Thyroid gland (tissue), 4 donors: ENCODE data around the gene COG3. TPM values are rescaled to one million over a fixed set of nuclear protein-coding genes. Genes with fewer than 3 reads are reported as not detected.
"Not testable (repeated sequence)": the region's sequence is repeated elsewhere in the genome, so short reads cannot be mapped to it uniquely, and the experiment has no call there.

ENCODE experiments used
- DNase-seq, 2 donors: peaks; one replicate each; pipeline ENCODE4 v3.0.0-alpha.2; 2019
- H3K27ac ChIP-seq, 3 donors: fragments of 200-600 bp; sonication (generic); 1 replicate in 2 of 3; 2 replicates in 1 of 3; pipeline ENCODE4 v1.5.1; 2016 to 2019; ENCODE audit warnings: mild to moderate bottlenecking in 1 of 3, moderate library complexity in 1 of 3
- H3K27me3 ChIP-seq: fragments of 200-600 bp; sonication (generic); one replicate; pipeline ENCODE4 v1.5.1; 2019
- H3K36me3 ChIP-seq, 2 donors: fragments of 200-600 bp; sonication (generic); one replicate each; pipeline ENCODE4 v1.5.1; 2016 to 2019
- H3K4me1 ChIP-seq, 2 donors: fragments of 200-600 bp; sonication (generic); one replicate each; pipeline ENCODE4 v1.5.1; 2017 to 2019
- H3K4me3 ChIP-seq, 3 donors: fragments of 200-600 bp; sonication (generic); replicated peaks in 1 of 3; 1 replicate in 2 of 3; 2 replicates in 1 of 3; pipeline ENCODE4 v1.5.1; 2016; ENCODE audit warnings: mild to moderate bottlenecking in 1 of 3
- H3K9me3 ChIP-seq: fragments of 200-600 bp; sonication (generic); one replicate; pipeline ENCODE4 v1.5.1; 2017
- POLR2A ChIP-seq, 2 donors: fragments of 450-650 bp; IDR thresholded peaks; one replicate each; pipeline ENCODE4 v1.6.1; 2017; ENCODE audit warnings: antibody characterized with exemption in 2 of 2, mild to moderate bottlenecking in 2 of 2, moderate library complexity in 1 of 2
- WGBS, 2 donors: methylation state at CpG; one replicate each; pipeline ENCODE4 v1.1.5; 2017; 5-methylcytosine and 5-hydroxymethylcytosine counted together
- intact Hi-C: fragments of 100-400 bp; cut with DNase I; formaldehyde crosslinking; loops from one replicate; pipeline ENCODE4 v1.15.1; 2023
- total RNA-seq, 4 donors: library from RNA; depleted of rRNA; stranded (reverse); fragments of >200 nt; gene quantifications; one replicate each; pipeline ENCODE4 v1.2.3, GENCODE V29; 2016
- TF ChIP-seq, protein P1 (sequence below), 6 experiments: fragments of 200-600 bp in 3 of 6; fragments of 450-650 bp in 3 of 6; sonication (generic) in 3 of 6; IDR thresholded peaks; one replicate each; pipeline ENCODE4 v1.5.1; 2016 to 2019; ENCODE audit warnings: antibody characterized with exemption in 6 of 6, mild to moderate bottlenecking in 2 of 6, inconsistent platforms in 1 of 6, moderate library complexity in 1 of 6

Gene COG3, protein sequence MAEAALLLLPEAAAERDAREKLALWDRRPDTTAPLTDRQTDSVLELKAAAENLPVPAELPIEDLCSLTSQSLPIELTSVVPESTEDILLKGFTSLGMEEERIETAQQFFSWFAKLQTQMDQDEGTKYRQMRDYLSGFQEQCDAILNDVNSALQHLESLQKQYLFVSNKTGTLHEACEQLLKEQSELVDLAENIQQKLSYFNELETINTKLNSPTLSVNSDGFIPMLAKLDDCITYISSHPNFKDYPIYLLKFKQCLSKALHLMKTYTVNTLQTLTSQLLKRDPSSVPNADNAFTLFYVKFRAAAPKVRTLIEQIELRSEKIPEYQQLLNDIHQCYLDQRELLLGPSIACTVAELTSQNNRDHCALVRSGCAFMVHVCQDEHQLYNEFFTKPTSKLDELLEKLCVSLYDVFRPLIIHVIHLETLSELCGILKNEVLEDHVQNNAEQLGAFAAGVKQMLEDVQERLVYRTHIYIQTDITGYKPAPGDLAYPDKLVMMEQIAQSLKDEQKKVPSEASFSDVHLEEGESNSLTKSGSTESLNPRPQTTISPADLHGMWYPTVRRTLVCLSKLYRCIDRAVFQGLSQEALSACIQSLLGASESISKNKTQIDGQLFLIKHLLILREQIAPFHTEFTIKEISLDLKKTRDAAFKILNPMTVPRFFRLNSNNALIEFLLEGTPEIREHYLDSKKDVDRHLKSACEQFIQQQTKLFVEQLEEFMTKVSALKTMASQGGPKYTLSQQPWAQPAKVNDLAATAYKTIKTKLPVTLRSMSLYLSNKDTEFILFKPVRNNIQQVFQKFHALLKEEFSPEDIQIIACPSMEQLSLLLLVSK
- total RNA-seq, result 10 to 100 TPM; 35.9 to 56.0 (median 45.0) TPM

DNA sequence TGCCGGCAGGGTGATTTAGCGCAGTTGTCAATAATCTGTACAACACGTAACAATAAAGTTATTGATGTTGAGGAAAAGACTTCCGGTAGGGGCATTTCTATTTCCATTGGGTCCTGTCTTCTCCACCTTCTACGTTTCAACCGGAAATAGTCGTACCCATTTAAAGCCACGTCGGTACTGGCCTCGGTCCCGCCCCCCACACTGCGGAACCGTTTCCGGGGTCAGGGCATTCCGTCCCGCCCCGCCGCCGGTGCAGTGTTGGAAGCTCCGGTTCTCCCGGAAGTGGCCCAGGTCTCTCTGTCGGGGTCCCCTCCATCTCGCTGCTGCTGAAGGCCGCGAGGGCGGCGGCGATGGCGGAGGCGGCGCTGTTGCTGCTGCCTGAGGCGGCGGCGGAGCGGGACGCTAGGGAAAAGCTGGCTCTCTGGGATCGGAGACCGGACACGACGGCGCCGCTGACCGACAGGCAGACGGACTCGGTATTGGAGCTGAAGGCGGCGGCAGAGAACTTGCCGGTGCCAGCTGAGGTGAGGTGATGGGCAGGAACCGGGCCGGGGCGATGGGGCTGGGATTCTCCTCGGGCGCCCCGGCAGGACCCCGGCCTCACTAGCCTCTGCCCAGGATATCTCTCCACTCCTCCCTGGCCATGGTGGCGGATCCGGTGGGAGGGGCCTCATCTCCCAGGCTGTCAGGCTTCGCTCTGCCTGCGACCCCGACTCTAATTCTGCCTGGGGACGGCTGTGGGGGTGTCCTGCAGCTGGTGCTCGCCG lies at the start of gene COG3:
TSS of gene COG3 (plus strand) at position 253 of the 767 bp plus-strand sequence. CDS start at position 351, 98 bp downstream.
- H3K4me1 ChIP-seq, result peaks cover 26 to 28% of the 10 kb centered on the region in 2 donors
- 1 to 2% methylated on average over 14 to 21 of the region's 63 CpGs for WGBS, 2 donors
- H3K27ac ChIP-seq, result peak within 1 kb of the TSS; percentile 78 to 89 (median 84)
- no peaks in the 10 kb centered on the region for H3K27me3 ChIP-seq
- TF ChIP-seq, protein P1, sequence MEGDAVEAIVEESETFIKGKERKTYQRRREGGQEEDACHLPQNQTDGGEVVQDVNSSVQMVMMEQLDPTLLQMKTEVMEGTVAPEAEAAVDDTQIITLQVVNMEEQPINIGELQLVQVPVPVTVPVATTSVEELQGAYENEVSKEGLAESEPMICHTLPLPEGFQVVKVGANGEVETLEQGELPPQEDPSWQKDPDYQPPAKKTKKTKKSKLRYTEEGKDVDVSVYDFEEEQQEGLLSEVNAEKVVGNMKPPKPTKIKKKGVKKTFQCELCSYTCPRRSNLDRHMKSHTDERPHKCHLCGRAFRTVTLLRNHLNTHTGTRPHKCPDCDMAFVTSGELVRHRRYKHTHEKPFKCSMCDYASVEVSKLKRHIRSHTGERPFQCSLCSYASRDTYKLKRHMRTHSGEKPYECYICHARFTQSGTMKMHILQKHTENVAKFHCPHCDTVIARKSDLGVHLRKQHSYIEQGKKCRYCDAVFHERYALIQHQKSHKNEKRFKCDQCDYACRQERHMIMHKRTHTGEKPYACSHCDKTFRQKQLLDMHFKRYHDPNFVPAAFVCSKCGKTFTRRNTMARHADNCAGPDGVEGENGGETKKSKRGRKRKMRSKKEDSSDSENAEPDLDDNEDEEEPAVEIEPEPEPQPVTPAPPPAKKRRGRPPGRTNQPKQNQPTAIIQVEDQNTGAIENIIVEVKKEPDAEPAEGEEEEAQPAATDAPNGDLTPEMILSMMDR (IDR thresholded peaks at IDR 0.05), result peak in 1 of 6 experiments; percentile 69
- TF ChIP-seq POLR2A (IDR thresholded peaks at IDR 0.05), result peak in 1 of 2 donors; percentile 70
- DNase-seq, result peak; percentile 95
- H3K4me3 ChIP-seq, result peak within 1 kb of the TSS; percentile 74 to 98 (median 97)
- intact Hi-C loops, result loop anchor here (2.0 to 10.0 kb wide), 3 partner anchors 46 to 120 kb away; partner anchors contain the start of genes SLC25A30 and TPT1
- H3K36me3 ChIP-seq, result no peaks in the 10 kb centered on the region
- no peaks in the 10 kb centered on the region for H3K9me3 ChIP-seq

DNA sequence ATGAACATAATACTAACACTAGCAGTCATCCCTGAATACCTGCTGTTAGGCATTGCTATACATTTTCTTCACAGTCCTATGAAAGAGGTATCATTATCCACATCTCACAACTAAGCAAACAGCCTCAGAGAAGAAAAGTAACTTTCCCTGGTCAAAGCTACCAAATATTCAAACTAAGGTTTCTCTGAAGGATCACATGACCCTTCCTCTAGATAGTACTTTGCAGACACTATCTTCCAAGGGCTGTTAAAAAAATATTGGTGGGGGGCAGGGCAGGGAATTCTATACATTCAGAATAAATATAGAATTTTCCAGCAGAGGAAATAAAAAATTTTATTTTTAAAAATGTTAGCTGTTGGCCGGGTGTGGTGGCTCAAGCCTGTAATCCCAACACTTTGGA lies 49.6 kb upstream of the COG3 start:
- no peaks in the 10 kb centered on the region for H3K36me3 ChIP-seq
- H3K4me1 ChIP-seq, result peaks cover 21 to 23% of the 10 kb centered on the region in 2 donors
- no peaks in the 10 kb centered on the region for H3K9me3 ChIP-seq
- TF ChIP-seq, protein P1 (IDR thresholded peaks at IDR 0.05), result no peak
- TF ChIP-seq POLR2A (IDR thresholded peaks at IDR 0.05), result no peak
- peak overlapping the region; percentile 12 to 73 (median 68) for H3K27ac ChIP-seq
- no peak overlapping the region for H3K4me3 ChIP-seq
- 79 to 81% methylated on average over 1 of the region's 1 CpG for WGBS, 2 donors
- DNase-seq, result no peak
- H3K27me3 ChIP-seq, result no peaks in the 10 kb centered on the region
- intact Hi-C loops, result loop anchor here (10.0 kb wide), 1 partner anchor 70 kb away; the partner anchor contains the start of gene TPT1

DNA sequence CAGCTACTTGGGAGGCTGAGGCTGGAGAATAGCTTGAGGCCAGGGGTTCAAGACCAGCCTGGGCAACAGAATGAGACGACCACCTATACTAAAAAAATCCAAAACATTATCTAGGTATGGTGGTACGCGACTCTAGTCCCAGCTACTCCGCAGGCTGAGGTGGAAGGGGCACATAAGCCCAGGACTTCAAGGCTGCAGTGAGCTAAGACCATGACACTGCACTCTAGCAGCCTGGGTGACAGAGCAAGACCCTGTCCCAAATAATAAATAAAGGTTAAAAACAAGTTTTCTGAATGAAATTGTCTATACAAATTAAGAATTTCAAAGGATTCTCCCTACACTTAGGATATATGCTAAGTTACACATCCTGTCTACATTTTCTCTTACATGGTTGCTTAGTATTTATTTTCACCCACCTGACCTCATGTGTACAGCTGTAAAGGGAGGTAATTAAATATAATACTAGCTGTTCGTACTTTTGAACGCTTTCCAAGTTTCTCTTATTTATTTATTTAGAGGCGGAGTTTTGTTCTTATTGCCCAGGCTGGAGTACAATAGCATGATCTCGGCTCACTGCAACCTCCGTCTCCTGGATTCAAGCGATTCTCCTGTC lies 48.1 kb upstream of the COG3 start:
- intact Hi-C loops, result loop anchor here (10.0 kb wide), 1 partner anchor 72 kb away; the partner anchor contains the start of gene TPT1
- no peak for DNase-seq
- Histone ChIP-seq H3K27me3 (no peaks in the 10 kb centered on the region), H3K27ac (peak overlapping the region in 2 of 3 donors; percentile 90 to 94), H3K4me1 (peaks cover 21 to 23% of the 10 kb centered on the region in 2 donors), H3K9me3 (no peaks in the 10 kb centered on the region), H3K4me3 (peak overlapping the region in 1 of 3 donors; percentile 62), H3K36me3 (no peaks in the 10 kb centered on the region)
- WGBS, 2 donors, result 70 to 76% methylated on average over 10 of the region's 10 CpGs
- TF ChIP-seq, protein P1 (IDR thresholded peaks at IDR 0.05), result no peak
- no peak for TF ChIP-seq POLR2A (IDR thresholded peaks at IDR 0.05)

DNA sequence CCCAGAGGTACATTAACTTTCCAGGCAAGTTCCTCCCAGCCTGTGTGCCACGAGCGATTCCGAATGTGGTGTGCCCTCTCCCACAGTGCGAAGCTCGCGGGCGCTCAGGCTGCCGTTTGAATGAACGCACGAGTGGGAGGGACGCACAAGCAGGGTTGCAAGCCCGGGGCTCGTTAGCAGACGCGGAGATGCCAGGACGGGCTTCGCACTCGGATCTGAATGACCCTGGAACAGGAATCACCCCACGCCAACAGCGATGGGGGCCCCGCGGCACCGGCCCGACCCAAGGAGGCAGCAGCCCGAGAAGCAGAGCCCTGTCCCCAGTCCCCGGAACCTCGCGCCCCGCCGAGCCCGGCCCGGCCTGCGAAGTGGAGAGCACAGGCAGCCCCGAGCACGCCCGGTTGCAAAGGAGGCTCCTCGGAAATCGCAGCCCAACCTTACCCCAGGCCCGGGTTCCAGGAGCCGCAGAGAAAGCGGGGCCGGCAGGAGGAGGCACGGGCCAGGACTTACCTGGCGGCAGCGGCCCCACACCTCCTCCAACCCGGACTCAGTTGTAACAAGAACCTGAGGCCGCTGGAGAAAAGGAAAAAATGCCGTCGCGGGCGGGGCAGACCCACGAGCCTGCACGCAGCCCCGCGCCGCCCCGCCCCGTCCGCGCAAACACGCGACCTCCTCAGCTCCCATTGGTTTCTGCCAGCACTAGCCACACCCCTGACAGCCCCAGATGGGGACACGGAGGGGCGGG lies 46.8 kb upstream of the COG3 start, which contains the start of gene SLC25A30:
TSS of gene SLC25A30 (minus strand) at position 584 of the 745 bp plus-strand sequence. CDS start 6,948 bp downstream, outside the sequence.
- Histone ChIP-seq H3K36me3 (no peaks in the 10 kb centered on the region), H3K9me3 (no peaks in the 10 kb centered on the region), H3K4me3 (peak within 1 kb of the TSS; percentile 31 to 62 (median 36)), H3K27ac (peak within 1 kb of the TSS; percentile 87 to 94 (median 90)), H3K27me3 (no peaks in the 10 kb centered on the region), H3K4me1 (peaks cover 18 to 21% of the 10 kb centered on the region in 2 donors)
- intact Hi-C loops, result loop anchor here (2.0 to 10.0 kb wide), 2 partner anchors 47 to 73 kb away; partner anchors contain the start of genes COG3 and TPT1
- WGBS, 2 donors, result 0 to 2% methylated on average over 16 to 26 of the region's 64 CpGs
- DNase-seq, result peak; percentile 98 to 99
- TF ChIP-seq, protein P1 (IDR thresholded peaks at IDR 0.05), result no peak
- TF ChIP-seq POLR2A (IDR thresholded peaks at IDR 0.05), result peak in 1 of 2 donors; percentile 92

DNA sequence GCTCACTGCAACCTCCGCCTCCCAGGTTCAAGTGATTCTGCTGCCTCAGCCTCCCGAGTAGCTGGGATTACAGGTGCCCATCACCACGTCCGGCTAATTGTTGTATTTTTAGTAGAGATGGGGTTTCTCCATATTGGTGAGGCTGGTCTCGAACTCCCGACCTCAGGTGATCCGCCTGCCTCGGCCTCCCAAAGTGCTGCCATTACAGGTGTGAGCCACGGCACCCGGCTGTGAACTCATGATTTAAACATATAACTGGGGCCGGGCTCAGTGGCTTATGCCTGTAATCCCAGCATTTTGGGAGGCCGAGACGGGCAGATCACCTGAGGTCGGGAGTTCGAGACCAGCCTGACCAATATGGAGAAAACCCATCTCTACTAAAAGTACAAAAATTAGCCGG lies 45.4 kb upstream of the COG3 start:
- not testable (repeated sequence) for H3K4me3 ChIP-seq, H3K27me3 ChIP-seq, H3K9me3 ChIP-seq, DNase-seq, H3K27ac ChIP-seq, H3K36me3 ChIP-seq
- peaks cover 14 to 17% of the 10 kb centered on the region in 2 donors for H3K4me1 ChIP-seq
- WGBS, 2 donors, result 94 to 96% methylated on average over 16 of the region's 16 CpGs
- intact Hi-C loops, result loop anchor here (2.0 to 10.0 kb wide), 2 partner anchors 45 to 75 kb away; partner anchors contain the start of genes COG3 and TPT1
